Osteocyte (in vitro differentiated cells): ENCODE data around the gene MTTP. TPM values are rescaled to one million over a fixed set of nuclear protein-coding genes. Genes with fewer than 3 reads are reported as not detected.

Experiments
- DNase-seq: peaks from one replicate; pipeline ENCODE4 v3.0.0; 2021; ENCODE audit warnings: mixed read lengths; ENCODE audit not compliant: unreplicated experiment; ENCODE audit errors: extremely low spot score
- H3K27ac Mint-ChIP-seq: one replicate; pipeline ENCODE4 v1.8.0; 2021; ENCODE audit warnings: mild to moderate bottlenecking, mixed read lengths; ENCODE audit not compliant: unreplicated experiment
- H3K27me3 Mint-ChIP-seq: one replicate; pipeline ENCODE4 v1.8.0; 2021; ENCODE audit warnings: mixed read lengths; ENCODE audit not compliant: unreplicated experiment
- H3K36me3 Mint-ChIP-seq: one replicate; pipeline ENCODE4 v1.8.0; 2021; ENCODE audit warnings: mixed read lengths; ENCODE audit not compliant: unreplicated experiment
- H3K4me1 Mint-ChIP-seq: one replicate; pipeline ENCODE4 v1.8.0; 2021; ENCODE audit warnings: mixed read lengths; ENCODE audit not compliant: unreplicated experiment
- H3K4me3 Mint-ChIP-seq: one replicate; pipeline ENCODE4 v1.8.0; 2021; ENCODE audit warnings: mild to moderate bottlenecking, moderate library complexity, mixed read lengths; ENCODE audit not compliant: unreplicated experiment
- H3K9me3 Mint-ChIP-seq: one replicate; pipeline ENCODE4 v1.8.0; 2021; ENCODE audit warnings: mixed read lengths; ENCODE audit not compliant: unreplicated experiment
- CTCF ChIP-seq: fragments of 200-600 bp; sonication (generic); IDR thresholded peaks from 2 replicates; pipeline ENCODE4 v1.5.0; 2021; ENCODE audit warnings: antibody characterized with exemption, mild to moderate bottlenecking, moderate library complexity
- total RNA-seq: library from RNA; stranded (reverse); gene quantifications from 2 replicates; pipeline ENCODE4 v1.2.1, GENCODE V29; 2021

The MTTP gene
- total RNA-seq, 1 donor from 2014 or later = not detected

- no peak for DNase-seq
- Mint-ChIP-seq H3K4me1 (peaks cover 2% of the 10 kb centered on the region), H3K27ac (no peak overlapping the region), H3K9me3 (peaks cover 7% of the 10 kb centered on the region), H3K36me3 (no peaks in the 10 kb centered on the region), H3K27me3 (peaks cover 14% of the 10 kb centered on the region), H3K4me3 (no peak overlapping the region)
- no peak for TF ChIP-seq CTCF
Measured at GRCh38 chr4:99649778-99650177, 75.2 kb downstream of the MTTP start.

- no peak overlapping the region for H3K4me3 Mint-ChIP-seq
- TF ChIP-seq CTCF = no peak
- H3K4me1 Mint-ChIP-seq = peaks cover 9% of the 10 kb centered on the region
- peaks cover 9% of the 10 kb centered on the region for H3K27me3 Mint-ChIP-seq
- H3K36me3 Mint-ChIP-seq = no peaks in the 10 kb centered on the region
- H3K9me3 Mint-ChIP-seq = peaks cover 7% of the 10 kb centered on the region
- DNase-seq = no peak
- no peak overlapping the region for H3K27ac Mint-ChIP-seq
Measured at GRCh38 chr4:99651016-99651769, 76.6 kb downstream of the MTTP start.

GRCh38 chr4:99651811-99652485 lies 77.3 kb downstream of the MTTP start:
- Mint-ChIP-seq H3K27ac (no peak overlapping the region), H3K27me3 (peaks cover 7% of the 10 kb centered on the region), H3K36me3 (no peaks in the 10 kb centered on the region), H3K4me1 (peaks cover 9% of the 10 kb centered on the region), H3K4me3 (no peak overlapping the region), H3K9me3 (peaks cover 7% of the 10 kb centered on the region)
- no peak for TF ChIP-seq CTCF
- no peak for DNase-seq

- Mint-ChIP-seq H3K4me1 (peaks cover 9% of the 10 kb centered on the region), H3K4me3 (no peak overlapping the region), H3K27ac (no peak overlapping the region), H3K9me3 (peaks cover 7% of the 10 kb centered on the region), H3K36me3 (no peaks in the 10 kb centered on the region), H3K27me3 (peaks cover 2% of the 10 kb centered on the region)
- DNase-seq = no peak
- no peak for TF ChIP-seq CTCF
Measured at GRCh38 chr4:99652596-99653436, 78.2 kb downstream of the MTTP start.
